Measurements from ENCODE around the gene TAB2. TPM values are rescaled to one million over a fixed set of nuclear protein-coding genes. Genes with fewer than 3 reads are reported as not detected.

TAB2 gene
- total and polyA plus RNA-seq, 2 of the 8 experiments (the other 6 are each of a cell fraction or from before 2014, with no cell fraction given) = 40.4 to 63.0 TPM

DNA sequence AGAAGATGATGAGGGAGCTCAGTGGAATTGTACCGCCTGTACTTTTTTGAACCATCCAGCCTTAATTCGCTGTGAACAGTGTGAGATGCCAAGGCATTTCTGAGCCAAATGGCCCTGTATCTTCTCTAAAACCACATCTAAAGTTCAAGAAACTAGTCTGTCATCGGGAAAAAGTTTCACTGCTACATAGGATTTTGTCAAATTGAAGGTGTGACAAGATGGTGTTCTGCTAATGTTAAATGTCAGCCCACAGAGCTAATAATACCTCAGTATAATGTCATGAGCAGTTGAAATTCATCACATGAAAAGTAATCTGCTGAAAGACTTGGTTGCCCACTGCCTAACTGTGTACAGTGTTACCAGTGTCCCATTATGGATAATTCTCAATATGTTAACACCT lies 92.1 kb downstream of the TAB2 start:
- no peaks in the 10 kb centered on the region for H3K79me2 ChIP-seq (ENCODE audit: control insufficient read depth in 1 of 2, insufficient read depth in 2 of 2, low read length in 2 of 2)
- no peak overlapping the region for H2AK5ac ChIP-seq (ENCODE audit: low read depth, low read length)
- H3K4me2 ChIP-seq (ENCODE audit: insufficient read depth in 1 of 2, low read depth in 2 of 2, low read length in 2 of 2) = no peak overlapping the region
- no peak for DNase-seq (ENCODE audit: low read depth in 1 of 2, low spot score in 2 of 2)
- H4K8ac ChIP-seq (ENCODE audit: extremely low read depth, insufficient read depth, low read length) = no peak overlapping the region
- no peak overlapping the region for H3K23ac ChIP-seq (ENCODE audit: insufficient read length)
- H3K36me3 ChIP-seq (ENCODE audit: control insufficient read depth in 2 of 4, insufficient read depth in 4 of 4, low read length in 3 of 4) = peaks cover 0 to 23% (median 10%) of the 10 kb centered on the region in 4 experiments; a peak in 7 of 8 replicates
- no peak overlapping the region for H3K56ac ChIP-seq (replicated peaks; ENCODE audit: insufficient read length, low read depth, low read length)
- no peak overlapping the region for H3K14ac ChIP-seq (ENCODE audit: insufficient read length)
- no peaks in the 10 kb centered on the region for H3K4me1 ChIP-seq (replicated peaks in 1 of 4; ENCODE audit: control insufficient read depth in 3 of 4, insufficient read depth in 4 of 4, low read length in 3 of 4)
- no peak overlapping the region for H3K18ac ChIP-seq (ENCODE audit: extremely low read depth, low read length)
- no peaks in the 10 kb centered on the region for H3K27me3 ChIP-seq (replicated peaks in 1 of 4; ENCODE audit: control insufficient read depth in 3 of 4, extremely low read depth in 1 of 4, insufficient read depth in 3 of 4, low read length in 3 of 4)
- no peak overlapping the region for H4K91ac ChIP-seq (replicated peaks; ENCODE audit: insufficient read length, low read length)
- 90% methylated on average over 3 of the region's 3 CpGs; no CpG with 5 or more reads in 1 of the 2 experiments for WGBS, 2 experiments (ENCODE audit: extremely low coverage in 1 of 2, insufficient coverage in 1 of 2, insufficient read length in 1 of 2, insufficient replicate concordance in 2 of 2, low coverage in 1 of 2, low lambda C conversion rate in 2 of 2, missing lambda C conversion rate in 1 of 2)
- H3K23me2 ChIP-seq (ENCODE audit: low read depth, low read length) = no peaks in the 10 kb centered on the region
- FAIRE-seq = no peak
- H2BK5ac ChIP-seq (ENCODE audit: low read depth, low read length) = no peak overlapping the region
- no peak overlapping the region for H2BK120ac ChIP-seq (replicated peaks; ENCODE audit: low read depth, low read length)
- no peaks in the 10 kb centered on the region for H3K9me3 ChIP-seq (ENCODE audit: insufficient read depth in 2 of 2, low read depth in 1 of 2, low read length in 1 of 2)
- H3K4ac ChIP-seq (replicated peaks; ENCODE audit: insufficient read length, low read depth, low read length) = no peak overlapping the region
- H4K5ac ChIP-seq (ENCODE audit: insufficient read length, low read depth, low read length) = no peak overlapping the region
- no peaks in the 10 kb centered on the region for H3K79me1 ChIP-seq (ENCODE audit: low read depth, low read length)
- H3K27ac ChIP-seq (ENCODE audit: low read depth, low read length) = no peak overlapping the region
- no peak overlapping the region for H3K9ac ChIP-seq (replicated peaks in 1 of 4; ENCODE audit: extremely low read depth in 1 of 4, low read depth in 3 of 4, low read length in 3 of 4)
- no peak overlapping the region for H2AFZ ChIP-seq (ENCODE audit: low read length)
- ChIA-PET POLR2A (ENCODE audit: partially characterized antibody) (interaction anchor here (1.0 kb wide), 1 partner anchor 10 kb away, joined by 3 read pairs; no protein-coding TSS in a partner anchor), CTCF (ENCODE audit: partially characterized antibody) (interaction anchor here (0.7 to 1.2 kb wide), 2 partner anchors 11 to 329 kb away, joined by 3 to 4 read pairs; no protein-coding TSS in a partner anchor)
- H2BK12ac ChIP-seq (ENCODE audit: low read depth, low read length) = no peak overlapping the region
- H2BK20ac ChIP-seq (ENCODE audit: low read length) = no peak overlapping the region
- no peak overlapping the region for H2BK15ac ChIP-seq (ENCODE audit: low read length)
- H3K4me3 ChIP-seq (ENCODE audit: extremely low read depth in 1 of 4, insufficient read depth in 2 of 4, low read depth in 3 of 4, low read length in 4 of 4) = no peak overlapping the region
- H4K20me1 ChIP-seq (replicated peaks in 1 of 2; ENCODE audit: control insufficient read depth in 1 of 2, insufficient read depth in 2 of 2, low read length in 2 of 2) = peaks cover 0 to 2% of the 10 kb centered on the region in 2 experiments
- TF ChIP-seq GTF2F1 (IDR thresholded peaks at IDR 0.05; ENCODE audit: borderline replicate concordance, low read depth, low read length) (no peak), CHD1 (IDR thresholded peaks at IDR 0.05; ENCODE audit: low read depth, low read length) (no peak), RFX5 (IDR thresholded peaks at IDR 0.05; ENCODE audit: borderline replicate concordance, low read depth, low read length) (no peak), EP300 (IDR thresholded peaks at IDR 0.05; ENCODE audit: borderline replicate concordance in 1 of 2, low read depth in 2 of 2, low read length in 2 of 2) (no peak), KDM4A (IDR thresholded peaks at IDR 0.05; ENCODE audit: low read depth, low read length, severe bottlenecking) (no peak), CREB1 (IDR thresholded peaks at IDR 0.05) (no peak), SP4 (IDR thresholded peaks at IDR 0.05; ENCODE audit: low read length) (no peak), RBBP5 (IDR thresholded peaks at IDR 0.05; ENCODE audit: borderline replicate concordance, low read depth, low read length) (no peak), TCF12 (IDR thresholded peaks at IDR 0.05; ENCODE audit: low read depth, low read length) (no peak), SP1 (IDR thresholded peaks at IDR 0.05; ENCODE audit: low read depth, low read length) (no peak), POU5F1 (IDR thresholded peaks at IDR 0.05; ENCODE audit: low read depth, low read length) (no peak)
- TF ChIP-seq, protein P1, sequence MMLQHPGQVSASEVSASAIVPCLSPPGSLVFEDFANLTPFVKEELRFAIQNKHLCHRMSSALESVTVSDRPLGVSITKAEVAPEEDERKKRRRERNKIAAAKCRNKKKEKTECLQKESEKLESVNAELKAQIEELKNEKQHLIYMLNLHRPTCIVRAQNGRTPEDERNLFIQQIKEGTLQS (IDR thresholded peaks at IDR 0.05; ENCODE audit: insufficient read depth, low read depth, low read length) = no peak
- TF ChIP-seq, protein P2, sequence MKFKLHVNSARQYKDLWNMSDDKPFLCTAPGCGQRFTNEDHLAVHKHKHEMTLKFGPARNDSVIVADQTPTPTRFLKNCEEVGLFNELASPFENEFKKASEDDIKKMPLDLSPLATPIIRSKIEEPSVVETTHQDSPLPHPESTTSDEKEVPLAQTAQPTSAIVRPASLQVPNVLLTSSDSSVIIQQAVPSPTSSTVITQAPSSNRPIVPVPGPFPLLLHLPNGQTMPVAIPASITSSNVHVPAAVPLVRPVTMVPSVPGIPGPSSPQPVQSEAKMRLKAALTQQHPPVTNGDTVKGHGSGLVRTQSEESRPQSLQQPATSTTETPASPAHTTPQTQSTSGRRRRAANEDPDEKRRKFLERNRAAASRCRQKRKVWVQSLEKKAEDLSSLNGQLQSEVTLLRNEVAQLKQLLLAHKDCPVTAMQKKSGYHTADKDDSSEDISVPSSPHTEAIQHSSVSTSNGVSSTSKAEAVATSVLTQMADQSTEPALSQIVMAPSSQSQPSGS (IDR thresholded peaks at IDR 0.05; ENCODE audit: low read length) = no peak
